Epithelial cell of proximal tubule (primary cell): Measurements from ENCODE around the gene RNF144A. TPM values are rescaled to one million over a fixed set of nuclear protein-coding genes. Genes with fewer than 3 reads are reported as not detected.

Experiments
- DNase-seq: peaks from one replicate; pipeline ENCODE4 v3.0.0-alpha.2; 2011; ENCODE audit warnings: low read depth
- H3K4me3 ChIP-seq: 2 replicates; pipeline ENCODE4 v1.5.1; 2011; ENCODE audit warnings: low read depth, mild to moderate bottlenecking, low read length
- total RNA-seq: library from RNA; depleted of rRNA; stranded (reverse); fragments of >200 nt; gene quantifications from 2 replicates; pipeline ENCODE4 v1.2.3, GENCODE V29; 2015
- TF ChIP-seq, protein P1 (sequence below): conservative IDR thresholded peaks from 2 replicates; pipeline ENCODE4 v1.5.1; 2012; ENCODE audit warnings: low read depth, mild to moderate bottlenecking, low read length

RNF144A gene
- total RNA-seq, 1 donor from 2014 or later, result 17.4 TPM

DNA sequence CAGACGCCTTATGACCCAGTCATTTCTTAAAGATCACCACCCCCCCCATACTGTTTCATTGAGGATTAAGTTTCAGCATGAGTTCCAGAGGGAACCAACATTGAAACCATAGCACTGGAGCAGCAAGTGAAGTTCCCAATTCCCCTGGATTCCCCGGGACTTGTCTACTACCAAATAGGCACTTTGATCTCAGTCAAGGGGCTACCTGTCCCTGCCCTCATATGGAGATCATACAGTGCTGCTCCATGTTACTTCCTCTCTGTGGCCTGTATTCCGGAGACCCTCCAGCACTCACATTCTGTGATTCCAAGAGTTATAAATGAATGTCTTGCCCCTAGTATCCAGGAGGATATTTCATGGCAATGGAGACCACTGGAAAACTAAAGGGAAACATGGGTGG, 42.5 kb downstream of the RNF144A start:
- no peak overlapping the region for H3K4me3 ChIP-seq
- DNase-seq, result no peak
- TF ChIP-seq, protein P1, sequence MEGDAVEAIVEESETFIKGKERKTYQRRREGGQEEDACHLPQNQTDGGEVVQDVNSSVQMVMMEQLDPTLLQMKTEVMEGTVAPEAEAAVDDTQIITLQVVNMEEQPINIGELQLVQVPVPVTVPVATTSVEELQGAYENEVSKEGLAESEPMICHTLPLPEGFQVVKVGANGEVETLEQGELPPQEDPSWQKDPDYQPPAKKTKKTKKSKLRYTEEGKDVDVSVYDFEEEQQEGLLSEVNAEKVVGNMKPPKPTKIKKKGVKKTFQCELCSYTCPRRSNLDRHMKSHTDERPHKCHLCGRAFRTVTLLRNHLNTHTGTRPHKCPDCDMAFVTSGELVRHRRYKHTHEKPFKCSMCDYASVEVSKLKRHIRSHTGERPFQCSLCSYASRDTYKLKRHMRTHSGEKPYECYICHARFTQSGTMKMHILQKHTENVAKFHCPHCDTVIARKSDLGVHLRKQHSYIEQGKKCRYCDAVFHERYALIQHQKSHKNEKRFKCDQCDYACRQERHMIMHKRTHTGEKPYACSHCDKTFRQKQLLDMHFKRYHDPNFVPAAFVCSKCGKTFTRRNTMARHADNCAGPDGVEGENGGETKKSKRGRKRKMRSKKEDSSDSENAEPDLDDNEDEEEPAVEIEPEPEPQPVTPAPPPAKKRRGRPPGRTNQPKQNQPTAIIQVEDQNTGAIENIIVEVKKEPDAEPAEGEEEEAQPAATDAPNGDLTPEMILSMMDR, result no peak

DNA sequence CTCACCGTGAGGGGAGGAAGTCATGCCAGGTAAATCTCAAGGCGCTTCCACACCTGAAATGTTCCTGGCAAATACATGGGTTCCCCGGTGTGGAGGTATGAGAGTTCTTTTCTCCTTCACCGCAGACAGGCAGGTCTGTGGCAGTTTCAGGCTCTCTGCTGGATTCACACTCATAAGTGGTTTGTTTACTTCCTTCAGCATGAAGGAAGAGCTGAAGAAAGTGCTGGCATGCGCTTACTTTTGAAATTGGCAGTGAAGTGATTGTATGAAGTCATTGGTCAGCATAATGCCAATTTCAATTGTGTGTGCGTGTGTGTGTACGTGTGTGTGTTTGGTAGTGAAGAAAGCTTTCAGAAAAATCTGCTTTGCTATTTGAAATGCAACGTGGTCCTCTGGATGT, 43.4 kb downstream of the RNF144A start:
- H3K4me3 ChIP-seq, result no peak overlapping the region
- no peak for DNase-seq
- TF ChIP-seq, protein P1, result no peak

DNA sequence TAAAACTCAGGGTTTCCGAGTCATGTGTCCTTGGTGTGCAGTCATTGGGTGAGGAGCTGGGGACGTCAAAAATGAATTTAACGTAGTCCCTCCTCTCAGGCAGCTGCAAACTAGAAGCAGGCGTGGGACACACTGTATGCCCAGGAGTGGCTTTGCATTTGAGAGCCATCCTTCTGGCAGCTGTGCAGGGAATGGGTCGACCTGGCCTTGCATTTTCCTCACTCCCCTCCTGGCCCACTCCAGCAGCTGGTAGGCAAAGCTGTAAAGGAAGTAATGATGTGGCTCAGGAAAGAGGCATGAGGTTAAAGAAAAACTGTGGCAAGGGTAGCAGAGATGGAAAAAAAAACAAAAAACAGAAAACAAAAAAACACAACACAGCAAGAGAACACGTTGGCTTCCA, 46.5 kb downstream of the RNF144A start:
- TF ChIP-seq, protein P1, result no peak
- H3K4me3 ChIP-seq, result no peak overlapping the region
- DNase-seq, result no peak

DNA sequence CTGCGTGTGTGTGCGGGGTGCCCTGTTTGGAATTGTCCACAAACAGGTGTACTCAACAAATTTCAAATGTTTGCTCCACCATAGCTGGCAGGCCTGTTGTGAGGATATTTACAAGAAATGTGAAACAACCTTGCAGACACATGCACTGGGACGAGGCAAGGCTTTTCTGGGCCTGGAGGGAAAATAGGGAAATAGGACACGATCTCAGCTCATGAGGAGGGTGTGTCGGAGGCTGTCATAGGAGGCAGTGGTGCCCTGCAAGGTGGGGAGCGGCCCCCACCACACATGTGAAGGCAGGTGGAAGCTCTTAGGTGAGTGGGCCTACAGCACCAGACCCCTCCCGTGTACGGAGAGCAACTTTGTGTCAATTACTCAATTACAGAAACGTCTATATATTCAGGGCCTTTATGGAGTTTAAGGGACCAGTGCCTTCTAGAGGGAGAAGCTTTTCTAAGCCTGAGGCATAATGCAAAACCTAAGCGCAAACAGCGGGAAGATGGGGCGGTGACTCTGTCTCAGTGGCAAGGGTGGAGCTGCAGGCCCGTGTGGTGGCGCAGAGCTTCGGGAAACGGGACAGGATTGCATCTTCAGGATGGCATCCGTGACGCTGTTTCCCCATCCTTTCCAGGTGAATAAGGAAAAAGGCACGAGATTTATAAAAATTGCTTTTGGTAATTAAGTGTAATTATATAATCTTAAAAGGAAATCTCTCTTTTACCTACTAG, 48.0 kb downstream of the RNF144A start:
- TF ChIP-seq, protein P1, result no peak
- H3K4me3 ChIP-seq, result no peak overlapping the region
- DNase-seq, result no peak

DNA sequence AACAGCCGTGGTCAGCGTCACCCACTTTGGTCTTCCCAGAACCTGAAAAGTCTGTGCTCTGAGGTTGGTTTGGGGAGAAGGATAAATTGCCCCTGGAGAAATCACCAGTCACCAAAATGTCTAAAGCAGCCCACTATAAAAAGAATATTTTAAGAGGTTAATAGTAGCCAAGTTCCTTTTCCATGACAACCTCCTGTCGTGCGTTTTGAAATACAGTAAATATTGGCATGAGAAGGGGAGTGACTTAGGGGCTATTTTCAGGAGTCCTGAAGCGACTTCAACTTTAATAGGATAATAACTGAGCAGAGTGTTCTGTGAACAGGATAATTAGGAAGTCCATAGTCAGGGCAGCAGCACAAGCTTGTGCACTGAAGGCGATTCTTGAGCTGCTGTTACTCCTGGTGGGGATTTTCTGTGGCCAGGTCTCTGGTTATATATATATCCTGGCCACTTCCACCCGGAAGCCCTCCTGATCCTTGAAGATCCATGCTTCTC, 49.3 kb downstream of the RNF144A start:
- TF ChIP-seq, protein P1, result no peak
- no peak overlapping the region for H3K4me3 ChIP-seq

DNA sequence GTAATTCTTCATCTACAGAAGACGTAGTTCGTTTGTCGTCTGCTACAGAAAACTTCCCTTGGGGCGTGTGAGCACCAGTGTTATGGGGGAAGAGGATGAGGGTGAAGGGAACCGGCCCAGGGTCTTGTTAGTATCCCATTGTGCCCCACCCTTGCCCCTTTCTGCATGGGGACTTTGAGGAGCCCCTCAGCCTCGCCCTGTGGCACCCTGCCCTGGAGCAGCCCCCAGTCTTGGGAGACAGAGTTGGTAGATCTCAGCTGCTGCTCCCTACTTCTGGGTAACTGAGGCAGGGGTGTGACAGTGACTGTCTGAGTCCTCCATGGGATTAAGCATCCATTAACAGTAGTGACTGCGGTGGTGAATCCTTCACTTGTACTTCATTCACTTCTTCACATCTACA, 50.1 kb downstream of the RNF144A start:
- TF ChIP-seq, protein P1, result no peak
- DNase-seq, result no peak
- no peak overlapping the region for H3K4me3 ChIP-seq

More for the DNA sequence above, 49.3 kb downstream of the RNF144A start:
- DNase-seq, result no peak
